Activated T-cell treated with anti-CD3 and anti-CD28 coated beads, Interleukin-2, amount 50 U/mL, for 24 hours (primary cell): ENCODE data around the gene NCBP1.
"Not testable (repeated sequence)": the region's sequence is repeated elsewhere in the genome, so short reads cannot be mapped to it uniquely, and the experiment has no call there.

Source experiments
- DNase-seq: peaks from one replicate; pipeline ENCODE4 v3.0.0-alpha.2; 2020
- H3K27ac Mint-ChIP-seq: 2 replicates; pipeline ENCODE4 v1.8.0; 2020; ENCODE audit warnings: mild to moderate bottlenecking, mixed read lengths
- H3K27me3 Mint-ChIP-seq: 2 replicates; pipeline ENCODE4 v1.8.0; 2020; ENCODE audit warnings: mixed read lengths
- H3K36me3 Mint-ChIP-seq: 2 replicates; pipeline ENCODE4 v1.8.0; 2020; ENCODE audit warnings: low read depth, mixed read lengths
- H3K4me1 Mint-ChIP-seq: 2 replicates; pipeline ENCODE4 v1.8.0; 2020; ENCODE audit warnings: low read depth, mixed read lengths
- H3K4me3 Mint-ChIP-seq: 2 replicates; pipeline ENCODE4 v1.8.0; 2020; ENCODE audit warnings: mild to moderate bottlenecking, moderate library complexity, mixed read lengths
- H3K9me3 Mint-ChIP-seq: 2 replicates; pipeline ENCODE4 v1.8.0; 2020; ENCODE audit warnings: mixed read lengths

The NCBP1 gene

DNA sequence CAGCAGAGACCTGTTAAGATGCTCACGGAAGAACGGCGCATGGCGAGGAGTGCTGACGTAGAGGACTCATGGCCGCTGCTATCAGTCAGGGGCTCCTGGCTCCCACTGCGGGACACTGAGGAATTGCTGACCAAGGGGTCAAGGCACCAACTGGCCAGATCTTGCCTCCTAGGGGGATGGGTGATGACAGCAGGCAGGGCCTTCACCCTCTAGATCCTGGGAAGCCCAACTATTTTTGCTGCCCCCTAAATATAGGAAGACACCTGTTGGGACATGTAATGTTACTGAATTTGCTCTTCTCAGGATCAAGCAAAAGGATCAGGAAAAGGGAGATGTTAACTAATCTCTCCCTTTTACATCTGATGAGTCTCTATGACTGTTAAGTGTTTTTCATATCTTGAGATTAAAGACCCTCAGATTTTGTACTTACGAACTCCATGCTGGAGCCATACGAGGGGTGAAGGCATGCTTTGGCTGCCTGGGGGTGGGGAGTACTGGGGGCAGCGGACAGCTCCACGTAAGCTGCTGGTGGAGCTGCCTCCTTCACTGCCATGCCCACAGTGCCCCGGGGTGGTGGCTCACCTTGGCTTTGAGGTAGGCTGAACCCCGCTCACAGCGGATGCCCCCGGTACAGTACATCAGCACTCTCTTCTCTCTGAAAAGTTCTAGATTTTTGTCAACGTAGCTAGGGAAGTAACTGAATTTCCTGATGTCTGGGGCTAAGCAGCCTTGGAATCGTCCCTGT is 28.5 kb upstream of the NCBP1 start:
- no peak overlapping the region for H3K27ac Mint-ChIP-seq
- no peaks in the 10 kb centered on the region for H3K4me1 Mint-ChIP-seq
- no peaks in the 10 kb centered on the region for H3K9me3 Mint-ChIP-seq
- DNase-seq, result no peak
- no peak overlapping the region for H3K4me3 Mint-ChIP-seq
- peaks cover 84% of the 10 kb centered on the region for H3K36me3 Mint-ChIP-seq
- H3K27me3 Mint-ChIP-seq, result no peaks in the 10 kb centered on the region

GRCh38 chr9:97615439-97616072 is 18.1 kb upstream of the NCBP1 start:
- DNase-seq, result no peak
- no peaks in the 10 kb centered on the region for H3K9me3 Mint-ChIP-seq
- H3K4me3 Mint-ChIP-seq, result no peak overlapping the region
- no peaks in the 10 kb centered on the region for H3K27me3 Mint-ChIP-seq
- peaks cover 17% of the 10 kb centered on the region for H3K4me1 Mint-ChIP-seq
- peaks cover 84% of the 10 kb centered on the region for H3K36me3 Mint-ChIP-seq
- H3K27ac Mint-ChIP-seq, result no peak overlapping the region

DNA sequence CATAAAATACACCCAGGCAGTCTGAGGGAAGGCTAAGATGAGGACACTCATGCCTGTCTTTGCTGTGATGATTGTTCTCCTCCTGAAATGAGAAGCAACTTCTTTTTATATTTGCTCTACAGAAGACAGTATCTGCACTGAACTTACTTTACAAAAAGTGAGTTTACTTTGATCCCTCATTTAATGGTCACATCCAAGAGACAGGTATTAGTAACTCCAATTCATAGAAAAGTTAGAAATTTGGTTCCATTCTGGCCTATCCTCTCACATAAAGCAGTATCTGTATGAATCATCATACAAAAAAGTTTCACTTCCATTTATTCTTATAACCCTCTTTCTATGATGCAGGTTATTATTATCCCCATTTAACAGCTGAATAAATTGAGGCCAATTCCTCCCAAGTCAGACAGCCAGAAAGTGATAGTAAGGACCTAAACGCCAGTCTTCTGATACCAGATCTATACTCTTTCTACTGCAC is 15.6 kb upstream of the NCBP1 start:
- no peak overlapping the region for H3K4me3 Mint-ChIP-seq
- H3K9me3 Mint-ChIP-seq, result no peaks in the 10 kb centered on the region
- H3K4me1 Mint-ChIP-seq, result peaks cover 17% of the 10 kb centered on the region
- no peak for DNase-seq
- H3K27ac Mint-ChIP-seq, result peak overlapping the region; percentile 82
- no peaks in the 10 kb centered on the region for H3K27me3 Mint-ChIP-seq
- peaks cover 86% of the 10 kb centered on the region for H3K36me3 Mint-ChIP-seq

DNA sequence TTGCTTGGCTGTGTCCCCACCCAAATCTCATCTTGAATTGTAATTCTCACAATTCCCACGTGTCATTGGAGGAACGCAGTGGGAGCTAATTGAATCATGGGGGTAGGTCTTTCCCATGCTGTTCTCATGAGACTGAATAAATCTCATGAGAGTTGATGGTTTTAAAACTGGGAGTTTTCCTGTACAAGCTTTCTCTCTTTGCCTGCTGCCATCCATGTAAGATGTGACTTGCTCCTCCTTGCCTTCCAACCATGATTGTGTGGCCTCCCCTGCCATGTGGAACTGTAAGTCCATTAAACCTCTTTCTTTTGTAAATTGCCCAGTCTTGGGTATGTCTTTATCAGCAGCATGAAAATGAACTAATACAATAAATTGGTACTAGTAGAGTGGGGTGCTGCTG is 13.6 kb upstream of the NCBP1 start:
- not testable (repeated sequence) for H3K9me3 Mint-ChIP-seq, DNase-seq, H3K27me3 Mint-ChIP-seq, H3K4me3 Mint-ChIP-seq, H3K27ac Mint-ChIP-seq
- Mint-ChIP-seq H3K36me3 (peaks cover 87% of the 10 kb centered on the region), H3K4me1 (peaks cover 21% of the 10 kb centered on the region)

DNA sequence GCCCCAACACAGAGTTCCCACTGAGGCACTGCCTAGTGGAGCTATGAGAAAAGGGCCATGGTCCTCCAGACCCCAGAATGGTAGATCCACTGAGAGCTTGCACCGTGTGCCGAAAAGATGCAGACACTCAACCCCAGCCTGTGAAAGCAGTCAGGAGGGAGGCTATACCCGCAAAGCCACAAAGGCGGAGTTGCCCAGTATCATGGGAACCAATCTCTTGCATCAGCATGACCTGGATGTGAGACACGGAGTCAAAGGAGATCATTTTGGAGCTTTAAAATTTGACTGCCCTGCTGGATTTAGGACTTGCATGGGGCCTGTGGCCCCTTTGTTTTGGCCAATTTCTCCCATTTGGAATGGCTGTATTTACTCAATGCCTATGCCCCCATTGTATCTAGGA is 11.1 kb upstream of the NCBP1 start:
- Mint-ChIP-seq H3K4me1 (peaks cover 18% of the 10 kb centered on the region), H3K36me3 (peaks cover 82% of the 10 kb centered on the region)
- not testable (repeated sequence) for DNase-seq, H3K27ac Mint-ChIP-seq, H3K4me3 Mint-ChIP-seq, H3K9me3 Mint-ChIP-seq, H3K27me3 Mint-ChIP-seq

DNA sequence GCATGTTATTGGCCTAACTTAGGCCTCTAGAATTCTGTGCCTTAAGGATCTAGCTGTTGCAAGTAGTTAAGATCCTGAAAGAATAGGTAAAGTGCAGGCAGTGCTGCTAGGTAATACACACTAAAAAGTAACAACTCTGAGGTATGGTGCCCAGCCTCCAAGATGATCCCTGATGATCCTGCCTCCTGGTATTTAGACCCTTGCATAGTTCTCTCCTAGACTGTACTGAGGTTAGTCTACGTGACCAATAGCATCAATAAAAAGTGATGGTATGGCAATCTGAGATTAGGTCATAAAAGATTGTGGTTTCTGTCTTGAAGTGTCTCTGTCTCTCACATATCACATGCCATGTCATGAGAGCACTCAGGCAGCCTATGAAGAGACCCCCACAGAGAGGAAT is 9.7 kb upstream of the NCBP1 start:
- Mint-ChIP-seq H3K36me3 (peaks cover 78% of the 10 kb centered on the region), H3K4me1 (peaks cover 12% of the 10 kb centered on the region), H3K4me3 (no peak overlapping the region), H3K27ac (no peak overlapping the region), H3K27me3 (no peaks in the 10 kb centered on the region), H3K9me3 (no peaks in the 10 kb centered on the region)
- no peak for DNase-seq

DNA sequence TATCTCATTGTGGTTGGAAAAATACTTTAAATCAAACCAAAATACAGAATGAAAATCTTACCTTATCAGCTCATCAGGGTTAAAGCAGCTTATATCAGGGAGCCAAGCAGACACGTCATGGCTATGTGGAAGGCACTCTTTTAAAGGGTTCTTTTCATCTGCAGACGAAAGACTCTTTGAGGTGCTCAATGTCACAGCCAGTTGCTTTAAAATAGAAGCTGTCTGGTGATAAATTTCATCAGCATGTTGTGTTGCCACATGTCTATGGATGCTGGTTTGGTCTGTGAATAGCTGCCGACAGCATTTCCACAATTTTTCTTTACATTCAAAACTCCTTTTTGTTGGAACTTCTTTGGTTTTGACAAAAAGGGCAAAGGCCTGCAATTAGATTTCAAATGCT is 8.0 kb upstream of the NCBP1 start:
- Mint-ChIP-seq H3K36me3 (peaks cover 73% of the 10 kb centered on the region), H3K4me1 (peaks cover 23% of the 10 kb centered on the region), H3K9me3 (no peaks in the 10 kb centered on the region), H3K4me3 (no peak overlapping the region), H3K27me3 (no peaks in the 10 kb centered on the region), H3K27ac (no peak overlapping the region)
- no peak for DNase-seq

DNA sequence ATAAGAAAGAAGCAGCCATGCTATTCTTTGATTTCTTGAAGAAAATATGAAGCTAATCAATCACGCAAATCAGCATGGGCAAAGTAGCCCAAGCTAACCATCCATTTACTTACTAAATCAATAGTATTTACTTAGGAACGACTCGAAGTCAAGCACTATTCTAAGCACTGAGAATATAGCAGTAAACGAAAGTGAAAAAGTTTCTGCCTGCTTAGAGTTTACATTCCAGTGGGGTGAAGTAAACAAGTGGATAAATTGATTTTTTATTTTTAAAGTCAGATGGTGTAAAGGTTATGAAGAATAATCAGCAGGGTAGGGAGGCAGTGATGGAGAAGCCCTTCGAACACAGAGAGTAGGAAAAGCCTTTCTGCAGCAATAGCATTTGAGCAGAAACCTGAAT is 6.0 kb upstream of the NCBP1 start:
- no peak for DNase-seq
- Mint-ChIP-seq H3K27me3 (no peaks in the 10 kb centered on the region), H3K9me3 (no peaks in the 10 kb centered on the region), H3K36me3 (peaks cover 58% of the 10 kb centered on the region), H3K27ac (no peak overlapping the region), H3K4me1 (peaks cover 33% of the 10 kb centered on the region), H3K4me3 (no peak overlapping the region)

DNA sequence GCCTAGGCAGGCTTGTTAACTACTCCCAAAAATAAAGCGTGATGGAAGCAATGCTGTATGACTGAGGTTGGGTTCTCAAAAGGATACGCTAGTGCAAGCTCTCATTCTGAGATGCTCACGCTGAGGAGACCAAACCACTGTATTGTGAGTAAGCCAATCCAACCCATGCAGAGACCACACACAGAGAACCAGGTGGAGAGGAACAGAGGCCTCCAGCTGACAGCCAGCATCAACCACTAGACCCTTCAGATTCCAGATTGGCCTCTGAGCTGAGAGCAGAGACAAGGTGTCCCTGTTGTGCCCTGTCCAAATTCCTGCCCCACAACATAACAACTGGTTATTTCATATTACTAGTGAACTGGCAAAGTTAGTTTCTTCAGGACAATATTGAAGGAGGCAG is 5.0 kb upstream of the NCBP1 start:
- no peak for DNase-seq
- Mint-ChIP-seq H3K36me3 (peaks cover 55% of the 10 kb centered on the region), H3K4me3 (no peak overlapping the region), H3K4me1 (peaks cover 33% of the 10 kb centered on the region), H3K27me3 (no peaks in the 10 kb centered on the region), H3K27ac (peak overlapping the region; percentile 4), H3K9me3 (no peaks in the 10 kb centered on the region)

GRCh38 chr9:97629156-97629555 is 4.5 kb upstream of the NCBP1 start:
- no peak overlapping the region for H3K4me3 Mint-ChIP-seq
- H3K27me3 Mint-ChIP-seq, result no peaks in the 10 kb centered on the region
- H3K27ac Mint-ChIP-seq, result no peak overlapping the region
- peaks cover 31% of the 10 kb centered on the region for H3K4me1 Mint-ChIP-seq
- H3K36me3 Mint-ChIP-seq, result peaks cover 55% of the 10 kb centered on the region
- no peak for DNase-seq
- no peaks in the 10 kb centered on the region for H3K9me3 Mint-ChIP-seq

DNA sequence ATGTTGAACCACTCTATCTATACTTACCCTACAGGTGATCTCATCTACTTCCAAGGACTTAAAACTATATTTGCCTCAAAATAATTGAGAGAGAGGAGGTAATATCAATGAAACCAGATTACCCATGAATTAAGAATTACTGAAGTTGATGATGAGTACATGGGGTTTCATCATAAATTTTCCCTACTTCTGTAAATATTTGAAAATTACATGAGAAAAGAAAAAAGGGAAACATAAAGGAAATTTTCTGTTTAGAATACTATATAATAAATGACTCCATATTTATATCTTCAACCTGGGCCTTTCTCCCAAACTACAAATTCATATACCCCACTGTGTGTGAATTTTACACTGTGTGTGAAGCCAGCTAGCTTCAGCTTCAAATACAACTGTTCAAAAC is 3.0 kb upstream of the NCBP1 start:
- peaks cover 40% of the 10 kb centered on the region for H3K4me1 Mint-ChIP-seq
- H3K27ac Mint-ChIP-seq, result no peak overlapping the region
- no peaks in the 10 kb centered on the region for H3K9me3 Mint-ChIP-seq
- H3K4me3 Mint-ChIP-seq, result no peak overlapping the region
- no peak for DNase-seq
- no peaks in the 10 kb centered on the region for H3K27me3 Mint-ChIP-seq
- H3K36me3 Mint-ChIP-seq, result peaks cover 55% of the 10 kb centered on the region

- Mint-ChIP-seq H3K27ac (peak overlapping the region; percentile 99), H3K27me3 (no peaks in the 10 kb centered on the region), H3K4me1 (peaks cover 52% of the 10 kb centered on the region), H3K4me3 (peak overlapping the region; percentile 85), H3K9me3 (no peaks in the 10 kb centered on the region), H3K36me3 (peaks cover 53% of the 10 kb centered on the region)
- peak; percentile 51 for DNase-seq
Observed at GRCh38 chr9:97632248-97632984, 1.2 kb upstream of the NCBP1 start.

GRCh38 chr9:97633859-97634490 is 354 bp downstream of the NCBP1 start:
- Mint-ChIP-seq H3K27ac (peak overlapping the region; percentile 99), H3K36me3 (peaks cover 62% of the 10 kb centered on the region), H3K9me3 (no peaks in the 10 kb centered on the region), H3K4me1 (peaks cover 58% of the 10 kb centered on the region), H3K4me3 (peak overlapping the region; percentile 85), H3K27me3 (no peaks in the 10 kb centered on the region)
- DNase-seq, result no peak

DNA sequence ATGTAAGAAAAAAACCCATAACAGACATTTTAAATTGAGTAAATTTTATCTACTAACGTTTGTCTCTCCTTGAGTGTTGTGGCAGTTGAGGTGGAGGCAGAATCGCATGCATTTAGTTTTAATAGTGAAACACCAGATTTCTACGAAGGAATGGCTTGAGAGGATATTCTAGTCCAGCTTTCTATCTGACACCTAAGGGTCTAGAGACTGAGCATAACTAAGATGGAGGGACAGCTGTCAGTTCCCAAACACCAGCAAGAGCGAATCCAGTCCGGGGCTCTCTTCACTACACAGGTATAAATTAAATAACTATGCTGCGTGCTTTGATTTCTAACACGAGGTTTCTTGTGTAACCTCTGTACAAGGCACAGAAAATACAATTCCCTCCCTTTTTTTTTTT is 1.4 kb downstream of the NCBP1 start:
- no peaks in the 10 kb centered on the region for H3K9me3 Mint-ChIP-seq
- H3K36me3 Mint-ChIP-seq, result peaks cover 67% of the 10 kb centered on the region
- H3K4me3 Mint-ChIP-seq, result peak overlapping the region; percentile 85
- peaks cover 61% of the 10 kb centered on the region for H3K4me1 Mint-ChIP-seq
- no peaks in the 10 kb centered on the region for H3K27me3 Mint-ChIP-seq
- no peak for DNase-seq
- H3K27ac Mint-ChIP-seq, result peak overlapping the region; percentile 99
